B cell (primary cell): ENCODE data around the gene PDE4B. TPM values are rescaled to one million over a fixed set of nuclear protein-coding genes. Genes with fewer than 3 reads are reported as not detected.

Source experiments
- ATAC-seq: fragments of 200-7000 bp; cut with Tn5 transposase; one replicate; pipeline ENCODE4 v1.10.0; 2021; ENCODE audit warnings: low read depth, mild to moderate bottlenecking, moderate number of reproducible peaks, moderate library complexity
- CTCF ChIA-PET: fragments of 350-600 bp; sonication (Branson Sonifier 250); formaldehyde crosslinking; loops from one replicate; lab custom pipeline; 2021; ENCODE audit warnings: antibody characterized with exemption, inconsistent platforms; lab: Charles Lee
- POLR2A ChIA-PET: fragments of 350-600 bp; sonication (Branson Sonifier 250); formaldehyde crosslinking; loops from one replicate; lab custom pipeline; 2021; ENCODE audit warnings: antibody characterized with exemption; lab: Charles Lee
- DNase-seq: peaks from one replicate; pipeline ENCODE4 v3.0.0; 2013
- H2AFZ ChIP-seq: 2 replicates; pipeline ENCODE4 v1.6.1; 2012; ENCODE audit warnings: mild to moderate bottlenecking, low read depth, low read length; ENCODE audit not compliant: insufficient read depth, poor library complexity, severe bottlenecking
- H3K27ac ChIP-seq, 2 donors: 1 replicate in 1 of 2; 2 replicates in 1 of 2; pipeline ENCODE4 v1.5.1; 2012 to 2013; ENCODE audit warnings: low read length in 2 of 2, mild to moderate bottlenecking in 2 of 2, moderate library complexity in 1 of 2
- H3K27me3 ChIP-seq, 4 experiments: fragments of 200-600 bp in 1 of 4; sonication (generic) in 1 of 4; replicated peaks in 1 of 4; 1 replicate in 2 of 4; 2 replicates in 2 of 4; pipeline versions ENCODE4 v1.6.1 to v1.7.0; 2013 to 2016; ENCODE audit warnings: low read length in 3 of 4, mild to moderate bottlenecking in 2 of 4, mixed read lengths in 1 of 4, moderate library complexity in 1 of 4; ENCODE audit not compliant: insufficient read depth in 4 of 4, control insufficient read depth in 3 of 4; ENCODE audit errors: control extremely low read depth in 1 of 4
- H3K36me3 ChIP-seq, 2 experiments: replicated peaks in 1 of 2; 1 replicate in 1 of 2; 2 replicates in 1 of 2; pipeline versions ENCODE4 v1.6.1 to v1.7.1; 2013; ENCODE audit warnings: low read length in 1 of 2; ENCODE audit not compliant: insufficient read depth in 2 of 2, control insufficient read depth in 1 of 2; ENCODE audit errors: control extremely low read depth in 1 of 2, extremely low read depth in 1 of 2
- H3K4me1 ChIP-seq, 2 donors: fragments of 200-600 bp in 1 of 2; sonication (generic) in 1 of 2; 1 replicate in 1 of 2; 2 replicates in 1 of 2; pipeline versions ENCODE4 v1.5.1 to v1.6.1; 2013 to 2017; ENCODE audit warnings: low read length in 2 of 2; ENCODE audit not compliant: control insufficient read depth in 2 of 2, insufficient read depth in 2 of 2
- H3K4me2 ChIP-seq: replicated peaks from 2 replicates; pipeline ENCODE3; 2012; ENCODE audit warnings: mild to moderate bottlenecking, low read depth, low read length; ENCODE audit not compliant: poor library complexity, severe bottlenecking
- H3K4me3 ChIP-seq, 5 experiments: fragments of 200-600 bp in 1 of 5; sonication (generic) in 1 of 5; 1 replicate in 3 of 5; 2 replicates in 2 of 5; pipeline versions ENCODE4 v1.5.1 to v1.7.0; 2011 to 2016; ENCODE audit warnings: low read length in 4 of 5, mild to moderate bottlenecking in 4 of 5, low read depth in 2 of 5, control low read depth in 1 of 5, moderate library complexity in 1 of 5; ENCODE audit not compliant: insufficient read depth in 1 of 5; ENCODE audit errors: control extremely low read depth in 1 of 5, extremely low read depth in 1 of 5
- H3K79me2 ChIP-seq: fragments of 200-600 bp; sonication (generic); one replicate; pipeline ENCODE4 v1.6.0; 2016; ENCODE audit warnings: low read length; ENCODE audit not compliant: control insufficient read depth, insufficient read depth
- H3K9ac ChIP-seq: fragments of 200-600 bp; sonication (generic); 2 replicates; pipeline ENCODE4 v1.6.1; 2017; ENCODE audit warnings: mild to moderate bottlenecking, low read length, moderate library complexity
- H3K9me3 ChIP-seq, 3 donors: one replicate each; pipeline versions ENCODE4 v1.6.1 to v1.7.1; 2013; ENCODE audit warnings: low read length in 2 of 3; ENCODE audit not compliant: control insufficient read depth in 2 of 3, insufficient read depth in 1 of 3; ENCODE audit errors: control extremely low read depth in 1 of 3
- H4K20me1 ChIP-seq: 2 replicates; pipeline ENCODE4 v1.6.0; 2012; ENCODE audit warnings: mild to moderate bottlenecking, low read length; ENCODE audit not compliant: insufficient read depth, control insufficient read depth, poor library complexity, severe bottlenecking
- H3K27ac Mint-ChIP-seq: one replicate; pipeline ENCODE4 v1.8.0; 2021; ENCODE audit warnings: mixed read lengths
- H3K27me3 Mint-ChIP-seq: one replicate; pipeline ENCODE4 v1.8.0; 2021; ENCODE audit warnings: mixed read lengths
- H3K4me1 Mint-ChIP-seq: one replicate; pipeline ENCODE4 v1.8.0; 2021; ENCODE audit warnings: mixed read lengths
- H3K4me3 Mint-ChIP-seq: one replicate; pipeline ENCODE4 v1.8.0; 2021; ENCODE audit warnings: mixed read lengths
- H3K9me3 Mint-ChIP-seq: one replicate; pipeline ENCODE4 v1.8.0; 2022; ENCODE audit warnings: mixed read lengths; ENCODE audit not compliant: insufficient read depth
- EZH2 ChIP-seq: IDR thresholded peaks from 2 replicates; pipeline ENCODE4 v1.6.1; 2012; ENCODE audit warnings: borderline replicate concordance, low read depth, mild to moderate bottlenecking, moderate library complexity, low read length; ENCODE audit not compliant: insufficient read depth, poor library complexity, severe bottlenecking
- WGBS: methylation state at CpG from one replicate; pipeline ENCODE4 v1.1.5; 2013; ENCODE audit warnings: missing lambda C conversion rate; ENCODE audit not compliant: insufficient coverage; 5-methylcytosine and 5-hydroxymethylcytosine counted together
- intact Hi-C: fragments of 100-400 bp; cut with micrococcal nuclease; formaldehyde crosslinking; loops from one replicate; pipeline ENCODE4 v1.10.0; 2022
- polyA plus RNA-seq: library from polyadenylated mRNA; depleted of rRNA; stranded (reverse); fragments of >200 nt; gene quantifications from 2 replicates; pipeline ENCODE4 v1.2.3, GENCODE V29; 2012
- total RNA-seq, 2 donors: library from RNA; stranded (reverse); fragments of 120-200 nt in 1 of 2; gene quantifications; 1 replicate in 1 of 2; 2 replicates in 1 of 2; pipeline versions ENCODE4 v1.2.3 to v1.2.4, GENCODE V29; 2013 to 2022
- TF ChIP-seq, protein P1 (sequence below): fragments of 200-600 bp; IDR thresholded peaks from one replicate; pipeline ENCODE4 v1.8.0; 2022; ENCODE audit warnings: antibody characterized with exemption, mild to moderate bottlenecking

Gene PDE4B
- total and polyA plus RNA-seq, 2 donors (not counting 1 experiment from before 2014, with no cell fraction given) = 63.7 to 242 TPM

DNA sequence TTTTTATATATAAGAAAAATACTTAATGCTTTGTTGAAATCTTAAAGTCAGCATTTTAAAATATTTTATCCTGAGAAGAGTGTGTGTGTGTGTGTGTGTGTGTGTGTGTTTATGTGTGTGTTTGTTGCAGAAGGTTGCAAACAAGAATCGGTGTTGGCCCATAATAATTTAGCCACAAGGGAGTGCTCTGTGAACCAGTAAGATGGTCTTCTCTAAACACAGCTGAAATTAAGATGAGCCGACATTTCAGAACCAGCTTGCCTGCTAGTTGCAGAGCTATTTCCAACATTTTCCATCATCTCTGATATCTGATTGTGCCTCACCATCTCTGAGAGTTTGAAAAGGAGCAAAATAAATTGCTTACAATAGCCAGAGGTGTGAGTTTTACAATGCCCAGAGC is 582.4 kb downstream of the PDE4B start:
- H3K4me1 Mint-ChIP-seq = peaks cover 88% of the 10 kb centered on the region
- CTCF ChIA-PET = interaction anchor here (1.3 to 12.3 kb wide), 18 partner anchors 12 to 123 kb away, joined by 3 to 181 read pairs (median 8); no protein-coding TSS in a partner anchor
- peak; percentile 8 for ATAC-seq

More for the DNA sequence above, 582.4 kb downstream of the PDE4B start:
- H3K9me3 Mint-ChIP-seq = no peaks in the 10 kb centered on the region
- POLR2A ChIA-PET = interaction anchor here (0.7 to 3.9 kb wide), 4 partner anchors 27 to 655 kb away, joined by 3 to 11 read pairs (median 8); no protein-coding TSS in a partner anchor
- Histone ChIP-seq H4K20me1 (no peaks in the 10 kb centered on the region), H3K4me3 (peak overlapping the region in 1 of 5 experiments; percentile 13), H3K27ac (peak overlapping the region; percentile 83 to 90), H3K9ac (peak overlapping the region; percentile 12), H3K9me3 (no peaks in the 10 kb centered on the region), H3K4me2 (peak overlapping the region; percentile 61), H3K4me1 (peaks cover 86 to 89% of the 10 kb centered on the region in 2 donors), H3K27me3 (no peaks in the 10 kb centered on the region), H3K79me2 (peaks cover 27% of the 10 kb centered on the region), H2AFZ (no peak overlapping the region), H3K36me3 (peaks cover 2 to 38% of the 10 kb centered on the region in 2 experiments)
- H3K27me3 Mint-ChIP-seq = no peaks in the 10 kb centered on the region
- TF ChIP-seq, protein P1, sequence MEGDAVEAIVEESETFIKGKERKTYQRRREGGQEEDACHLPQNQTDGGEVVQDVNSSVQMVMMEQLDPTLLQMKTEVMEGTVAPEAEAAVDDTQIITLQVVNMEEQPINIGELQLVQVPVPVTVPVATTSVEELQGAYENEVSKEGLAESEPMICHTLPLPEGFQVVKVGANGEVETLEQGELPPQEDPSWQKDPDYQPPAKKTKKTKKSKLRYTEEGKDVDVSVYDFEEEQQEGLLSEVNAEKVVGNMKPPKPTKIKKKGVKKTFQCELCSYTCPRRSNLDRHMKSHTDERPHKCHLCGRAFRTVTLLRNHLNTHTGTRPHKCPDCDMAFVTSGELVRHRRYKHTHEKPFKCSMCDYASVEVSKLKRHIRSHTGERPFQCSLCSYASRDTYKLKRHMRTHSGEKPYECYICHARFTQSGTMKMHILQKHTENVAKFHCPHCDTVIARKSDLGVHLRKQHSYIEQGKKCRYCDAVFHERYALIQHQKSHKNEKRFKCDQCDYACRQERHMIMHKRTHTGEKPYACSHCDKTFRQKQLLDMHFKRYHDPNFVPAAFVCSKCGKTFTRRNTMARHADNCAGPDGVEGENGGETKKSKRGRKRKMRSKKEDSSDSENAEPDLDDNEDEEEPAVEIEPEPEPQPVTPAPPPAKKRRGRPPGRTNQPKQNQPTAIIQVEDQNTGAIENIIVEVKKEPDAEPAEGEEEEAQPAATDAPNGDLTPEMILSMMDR = no peak
- TF ChIP-seq EZH2 = no peak
- H3K27ac Mint-ChIP-seq = peak overlapping the region; percentile 81
- intact Hi-C loops = loop anchor here (10.0 kb wide), 1 partner anchor 420 kb away; no protein-coding TSS in a partner anchor
- DNase-seq = peak; percentile 59
- 20% methylated on average over 1 of the region's 2 CpGs for WGBS
- H3K4me3 Mint-ChIP-seq = peak overlapping the region; percentile 69
